Neutrophil (primary cell): ENCODE data around the gene C7orf25.
A peak's percentile ranks its signal among the peaks of the same experiment; 100 is the strongest.

Experiments
- H3K27ac ChIP-seq: fragments of 200-600 bp; sonication (generic); 2 replicates; pipeline ENCODE4 v1.5.1; 2016; ENCODE audit warnings: mild to moderate bottlenecking, moderate library complexity
- H3K27me3 ChIP-seq: fragments of 200-600 bp; sonication (generic); 2 replicates; pipeline ENCODE4 v1.6.0; 2016; ENCODE audit warnings: mild to moderate bottlenecking
- H3K36me3 ChIP-seq: fragments of 200-600 bp; sonication (generic); 2 replicates; pipeline ENCODE4 v1.5.1; 2017
- H3K4me1 ChIP-seq, 2 experiments: fragments of 200-600 bp in 1 of 2; sonication (generic) in 1 of 2; 1 replicate in 1 of 2; 2 replicates in 1 of 2; pipeline versions ENCODE4 v1.5.1 to v1.6.1; 2013 to 2016; ENCODE audit warnings: low read depth in 1 of 2, low read length in 1 of 2, mild to moderate bottlenecking in 1 of 2, moderate library complexity in 1 of 2; ENCODE audit not compliant: control insufficient read depth in 1 of 2, insufficient read depth in 1 of 2
- H3K4me3 ChIP-seq, 2 experiments: fragments of 200-600 bp in 1 of 2; sonication (generic) in 1 of 2; 1 replicate in 1 of 2; 2 replicates in 1 of 2; pipeline ENCODE4 v1.5.1; 2013 to 2016; ENCODE audit warnings: low read depth in 1 of 2, low read length in 1 of 2, mild to moderate bottlenecking in 1 of 2, moderate library complexity in 1 of 2
- H3K9me3 ChIP-seq: fragments of 200-600 bp; sonication (generic); 2 replicates; pipeline ENCODE4 v1.5.1; 2016
- TF ChIP-seq, protein P1 (sequence below): fragments of 200-600 bp; sonication (generic); IDR thresholded peaks from 2 replicates; pipeline ENCODE4 v1.5.1; 2016; ENCODE audit warnings: antibody characterized with exemption

The C7orf25 gene

DNA sequence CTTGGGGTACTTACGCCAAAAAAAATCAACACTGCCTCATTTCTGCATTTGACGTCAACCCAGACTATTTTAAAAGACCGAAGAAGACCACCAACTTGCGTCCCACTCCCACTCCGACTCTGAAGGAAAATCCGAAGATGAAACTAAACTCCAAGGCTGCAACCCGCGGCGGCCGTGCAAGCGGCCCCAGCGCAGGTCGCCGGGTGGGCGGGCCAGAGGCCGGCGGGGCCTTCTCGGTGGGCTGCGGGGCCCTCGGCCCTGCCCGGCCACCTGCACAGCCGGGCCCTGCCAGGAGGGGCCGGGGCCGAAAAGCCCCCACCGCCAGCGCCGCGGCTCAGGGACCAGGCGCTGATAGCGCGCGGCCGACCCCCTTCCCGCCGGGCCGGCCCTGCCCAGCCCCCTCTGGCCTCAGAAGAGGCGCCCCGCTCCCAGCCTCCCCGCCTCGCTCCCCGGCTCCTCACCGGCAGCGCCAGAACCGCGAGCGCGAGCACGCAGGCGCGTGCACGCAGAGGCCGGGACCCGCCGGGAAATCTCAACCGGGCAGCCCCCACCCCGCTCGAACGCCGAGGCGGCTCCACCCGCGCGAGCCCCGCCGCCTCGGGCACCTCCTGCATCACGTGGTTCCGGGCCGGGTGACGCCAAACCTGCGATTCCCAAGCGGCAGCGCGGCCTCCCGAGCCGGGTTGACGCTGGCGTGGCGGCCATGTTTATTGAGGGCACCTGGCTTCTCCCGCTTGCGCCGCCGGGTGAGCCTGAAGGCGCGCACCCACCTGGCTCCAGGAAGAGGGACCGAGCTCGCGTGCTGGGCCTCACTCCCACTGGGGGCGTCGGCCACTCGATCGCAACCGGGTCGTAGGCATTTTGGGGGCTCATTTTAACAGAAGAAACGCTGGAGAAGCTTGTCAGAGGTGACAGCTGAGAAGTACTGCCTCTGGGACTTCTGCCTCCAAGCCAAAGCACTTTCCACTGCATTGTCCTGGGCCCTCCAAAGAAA is at the start of gene C7orf25:
Gene C7orf25 (minus strand): TSS at position 617 of the 994 bp plus-strand sequence. CDS start 1,170 bp downstream, outside the sequence.
- TF ChIP-seq, protein P1, sequence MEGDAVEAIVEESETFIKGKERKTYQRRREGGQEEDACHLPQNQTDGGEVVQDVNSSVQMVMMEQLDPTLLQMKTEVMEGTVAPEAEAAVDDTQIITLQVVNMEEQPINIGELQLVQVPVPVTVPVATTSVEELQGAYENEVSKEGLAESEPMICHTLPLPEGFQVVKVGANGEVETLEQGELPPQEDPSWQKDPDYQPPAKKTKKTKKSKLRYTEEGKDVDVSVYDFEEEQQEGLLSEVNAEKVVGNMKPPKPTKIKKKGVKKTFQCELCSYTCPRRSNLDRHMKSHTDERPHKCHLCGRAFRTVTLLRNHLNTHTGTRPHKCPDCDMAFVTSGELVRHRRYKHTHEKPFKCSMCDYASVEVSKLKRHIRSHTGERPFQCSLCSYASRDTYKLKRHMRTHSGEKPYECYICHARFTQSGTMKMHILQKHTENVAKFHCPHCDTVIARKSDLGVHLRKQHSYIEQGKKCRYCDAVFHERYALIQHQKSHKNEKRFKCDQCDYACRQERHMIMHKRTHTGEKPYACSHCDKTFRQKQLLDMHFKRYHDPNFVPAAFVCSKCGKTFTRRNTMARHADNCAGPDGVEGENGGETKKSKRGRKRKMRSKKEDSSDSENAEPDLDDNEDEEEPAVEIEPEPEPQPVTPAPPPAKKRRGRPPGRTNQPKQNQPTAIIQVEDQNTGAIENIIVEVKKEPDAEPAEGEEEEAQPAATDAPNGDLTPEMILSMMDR = peak; percentile 51
- Histone ChIP-seq H3K4me3 (peak within 1 kb of the TSS; percentile 79 to 88), H3K27me3 (no peaks in the 10 kb centered on the region), H3K4me1 (peaks cover 57 to 61% of the 10 kb centered on the region in 2 experiments), H3K27ac (peak within 1 kb of the TSS; percentile 81), H3K36me3 (peaks cover 12% of the 10 kb centered on the region), H3K9me3 (no peaks in the 10 kb centered on the region)

DNA sequence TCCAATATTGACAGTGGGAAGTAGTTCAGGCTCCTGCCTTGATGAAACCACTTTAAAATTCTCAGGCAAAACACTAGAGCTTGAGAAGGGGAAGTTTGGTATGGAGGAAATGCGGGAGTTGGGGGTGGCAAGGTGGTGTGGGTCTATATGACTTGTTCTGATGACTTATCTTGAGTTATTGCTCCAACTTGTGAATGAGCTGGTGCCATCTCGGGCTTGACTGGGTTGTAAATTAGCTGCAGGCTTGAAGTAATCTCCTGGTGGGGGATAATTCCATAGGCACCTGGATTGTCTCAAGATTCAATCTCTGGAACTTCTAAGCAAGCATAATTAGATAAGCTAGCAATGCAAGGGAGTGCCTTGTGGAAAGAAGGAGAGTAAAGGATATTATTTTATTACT is 49.3 kb upstream of the C7orf25 start:
- no peaks in the 10 kb centered on the region for H3K4me1 ChIP-seq
- H3K9me3 ChIP-seq = no peaks in the 10 kb centered on the region
- peaks cover 5% of the 10 kb centered on the region for H3K27me3 ChIP-seq
- TF ChIP-seq, protein P1 = no peak
- no peak overlapping the region for H3K4me3 ChIP-seq
- no peak overlapping the region for H3K27ac ChIP-seq
- H3K36me3 ChIP-seq = no peaks in the 10 kb centered on the region

DNA sequence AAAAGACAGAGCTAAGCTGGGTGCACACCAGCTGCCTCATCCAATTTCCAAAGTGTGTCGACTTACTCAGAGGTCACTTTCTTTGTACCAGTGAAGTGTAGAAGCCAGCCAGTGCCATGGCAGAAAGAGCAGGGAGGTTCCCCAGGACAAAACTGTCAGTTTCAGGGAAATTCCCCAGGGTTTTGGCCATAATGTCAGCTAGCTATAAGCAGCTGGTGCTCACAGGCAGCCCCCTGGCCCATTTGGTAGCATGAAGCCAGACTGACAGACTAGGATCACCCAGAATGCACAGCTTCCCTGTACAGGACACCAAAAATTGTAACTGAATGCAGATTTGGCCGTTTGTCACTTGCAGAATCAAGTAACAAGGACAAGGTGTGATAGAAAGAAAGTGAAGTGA is 48.9 kb upstream of the C7orf25 start:
- Histone ChIP-seq H3K36me3 (no peaks in the 10 kb centered on the region), H3K27me3 (peaks cover 5% of the 10 kb centered on the region), H3K27ac (no peak overlapping the region), H3K9me3 (no peaks in the 10 kb centered on the region), H3K4me1 (no peaks in the 10 kb centered on the region), H3K4me3 (no peak overlapping the region)
- TF ChIP-seq, protein P1 = no peak

DNA sequence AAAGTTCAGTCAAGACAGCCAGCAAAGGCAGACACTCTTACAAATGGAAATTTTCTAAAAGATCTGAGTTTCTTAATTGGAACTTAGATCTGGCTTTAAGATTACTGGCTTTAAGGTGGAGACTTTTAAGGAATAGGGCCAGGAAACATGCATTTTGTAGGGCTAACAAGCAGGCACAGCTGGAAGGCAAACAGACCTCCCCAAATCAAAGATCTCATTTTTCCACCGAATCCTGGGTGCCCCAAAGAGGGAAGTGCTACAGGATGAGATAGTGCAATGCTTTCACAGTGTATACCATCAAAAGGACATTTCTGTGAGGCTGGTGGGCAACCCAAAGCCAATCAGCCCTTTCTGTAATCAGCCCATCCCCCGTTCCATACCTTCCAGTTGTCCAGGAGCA is 47.7 kb upstream of the C7orf25 start:
- Histone ChIP-seq H3K9me3 (no peaks in the 10 kb centered on the region), H3K4me3 (no peak overlapping the region), H3K4me1 (no peaks in the 10 kb centered on the region), H3K36me3 (no peaks in the 10 kb centered on the region), H3K27me3 (no peaks in the 10 kb centered on the region), H3K27ac (no peak overlapping the region)
- TF ChIP-seq, protein P1 = no peak

DNA sequence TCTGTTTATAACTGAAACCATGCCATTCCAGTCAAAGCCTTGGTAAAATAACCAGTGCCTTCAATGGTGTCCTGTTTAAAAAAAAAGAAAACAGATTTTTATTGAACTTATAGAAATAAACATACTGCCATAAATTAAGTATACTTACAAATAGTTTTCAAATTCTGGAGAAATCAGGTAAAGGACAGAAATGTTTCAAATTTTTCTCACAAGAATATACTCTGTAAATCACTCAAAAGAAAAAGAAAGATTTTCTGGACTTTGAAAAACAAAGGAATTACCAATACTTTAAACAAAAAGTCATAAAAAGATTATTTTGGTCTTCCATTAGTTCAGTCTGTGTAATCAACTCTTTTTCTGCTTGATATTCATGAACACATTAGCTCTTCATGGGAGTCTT is 44.2 kb upstream of the C7orf25 start:
- Histone ChIP-seq H3K4me3 (no peak overlapping the region), H3K27me3 (no peaks in the 10 kb centered on the region), H3K36me3 (no peaks in the 10 kb centered on the region), H3K4me1 (no peaks in the 10 kb centered on the region), H3K9me3 (no peaks in the 10 kb centered on the region), H3K27ac (no peak overlapping the region)
- TF ChIP-seq, protein P1 = no peak
